Measurements from ENCODE around the gene PMFBP1.

Gene PMFBP1

GRCh38 chr16:72159386-72159785, 12.6 kb downstream of the PMFBP1 start:
- no peak for TF ChIP-seq CTCF (IDR thresholded peaks at IDR 0.05; ENCODE audit: extremely low read depth, missing control alignments)
- no peak for DNase-seq (ENCODE audit: low spot score)

- DNase-seq (ENCODE audit: low spot score), result no peak
- no peak for TF ChIP-seq CTCF (IDR thresholded peaks at IDR 0.05; ENCODE audit: extremely low read depth, missing control alignments)
Measured at GRCh38 chr16:72149676-72150464, 22.1 kb downstream of the PMFBP1 start.

- no peak for TF ChIP-seq CTCF (IDR thresholded peaks at IDR 0.05; ENCODE audit: extremely low read depth, missing control alignments)
- no peak for DNase-seq (ENCODE audit: low spot score)
Measured at GRCh38 chr16:72142476-72142875, 29.5 kb downstream of the PMFBP1 start.

- no peak for TF ChIP-seq CTCF (IDR thresholded peaks at IDR 0.05; ENCODE audit: extremely low read depth, missing control alignments)
- no peak for DNase-seq (ENCODE audit: low spot score)
Measured at GRCh38 chr16:72139908-72140307, 32.0 kb downstream of the PMFBP1 start.

GRCh38 chr16:72138064-72138572, 33.8 kb downstream of the PMFBP1 start:
- no peak for TF ChIP-seq CTCF (IDR thresholded peaks at IDR 0.05; ENCODE audit: extremely low read depth, missing control alignments)
- DNase-seq (ENCODE audit: low spot score), result no peak

- TF ChIP-seq CTCF (IDR thresholded peaks at IDR 0.05; ENCODE audit: extremely low read depth, missing control alignments), result no peak
Measured at GRCh38 chr16:72137380-72138063, 34.4 kb downstream of the PMFBP1 start.

GRCh38 chr16:72134507-72134906, 37.4 kb downstream of the PMFBP1 start:
- no peak for TF ChIP-seq CTCF (IDR thresholded peaks at IDR 0.05; ENCODE audit: extremely low read depth, missing control alignments)
- DNase-seq (ENCODE audit: low spot score), result no peak

More at GRCh38 chr16:72137380-72138063, 34.4 kb downstream of the PMFBP1 start:
- no peak for DNase-seq (ENCODE audit: low spot score)

Data from GM20000 (cell line).